ENCODE data around the gene CTNNBIP1.

CTNNBIP1 gene

DNA sequence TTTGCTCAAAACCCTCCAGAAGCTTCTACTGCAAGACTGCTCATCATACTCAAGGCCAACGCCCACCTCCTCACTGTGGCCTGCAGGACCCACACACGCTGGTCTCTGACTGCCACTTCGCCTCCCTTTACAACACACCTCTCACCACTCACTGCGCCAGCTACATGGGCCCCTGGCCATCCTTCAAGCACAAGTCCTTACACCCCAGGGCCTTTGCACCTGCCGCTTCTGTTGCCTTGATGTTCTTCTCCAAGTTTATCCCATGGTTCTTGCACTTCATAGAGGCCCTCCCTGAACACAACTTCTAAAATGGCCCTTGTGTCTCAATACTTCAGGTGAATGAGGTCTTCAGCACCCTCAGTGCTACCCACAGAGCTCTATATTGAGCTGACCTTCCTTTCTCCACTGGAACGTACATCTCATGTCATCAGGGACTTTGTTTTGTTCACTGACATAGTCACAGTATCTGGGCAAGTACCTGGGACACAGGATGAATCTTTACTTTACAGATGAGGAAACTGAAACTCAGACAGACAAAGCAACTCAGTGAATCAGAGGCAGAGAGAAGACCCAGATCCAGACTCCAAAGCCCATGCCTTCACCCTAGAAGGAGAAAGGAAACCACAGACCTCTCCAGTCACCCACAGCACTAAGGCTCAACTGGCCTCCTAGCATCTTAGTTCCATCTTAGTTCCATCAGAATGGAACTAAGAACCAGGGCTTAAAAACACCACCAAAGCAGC, 51.6 kb downstream of the CTNNBIP1 start:
- no peak for DNase-seq

- DNase-seq = no peak
These were observed 54.9 kb downstream of the CTNNBIP1 start for GRCh38 chr1:9855186-9855585.

- DNase-seq = no peak
These were observed 56.8 kb downstream of the CTNNBIP1 start for GRCh38 chr1:9853249-9853595.

DNA sequence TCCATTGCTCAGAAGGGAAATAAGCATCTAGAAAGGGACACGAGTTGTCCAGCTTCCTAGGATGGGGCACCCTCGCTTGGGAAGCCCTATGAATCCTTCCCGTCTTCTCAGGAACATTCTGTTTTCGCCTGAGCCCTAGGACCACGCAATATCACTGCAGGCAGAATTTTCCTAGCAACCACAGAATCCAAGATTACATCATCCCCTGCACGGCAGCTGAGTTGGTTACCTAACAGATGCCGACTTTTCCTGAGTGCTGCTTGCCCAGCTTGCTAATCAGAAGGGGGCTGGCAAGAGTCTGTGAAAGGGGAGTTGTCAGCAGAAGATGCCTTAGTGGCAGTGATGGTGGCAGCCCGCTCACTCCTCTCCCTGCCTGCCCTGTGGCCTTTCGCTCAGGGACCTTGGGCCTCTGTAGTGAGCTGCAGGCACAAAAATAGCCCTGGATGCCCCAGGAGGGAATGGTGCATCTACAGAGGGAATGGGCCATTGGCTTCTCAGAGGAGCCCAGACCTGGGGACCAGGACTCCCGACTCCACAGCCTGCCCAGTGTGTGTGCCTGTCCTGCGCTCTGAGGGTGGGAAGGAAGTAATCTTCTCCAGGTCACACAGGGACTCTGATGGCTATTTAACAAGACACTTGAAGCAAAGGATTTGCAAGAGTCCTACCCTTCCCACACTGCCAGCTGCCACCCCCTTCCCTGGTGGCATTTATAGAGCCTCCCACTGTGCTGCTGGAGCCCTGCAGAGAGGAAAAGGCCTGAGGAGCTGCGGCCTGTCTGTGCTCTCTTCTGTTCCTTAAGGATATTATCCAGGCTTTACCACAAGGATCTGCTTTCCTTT, 57.4 kb downstream of the CTNNBIP1 start:
- peak in 45 of 56 donors; percentile 19 to 88 (median 55) for DNase-seq

DNA sequence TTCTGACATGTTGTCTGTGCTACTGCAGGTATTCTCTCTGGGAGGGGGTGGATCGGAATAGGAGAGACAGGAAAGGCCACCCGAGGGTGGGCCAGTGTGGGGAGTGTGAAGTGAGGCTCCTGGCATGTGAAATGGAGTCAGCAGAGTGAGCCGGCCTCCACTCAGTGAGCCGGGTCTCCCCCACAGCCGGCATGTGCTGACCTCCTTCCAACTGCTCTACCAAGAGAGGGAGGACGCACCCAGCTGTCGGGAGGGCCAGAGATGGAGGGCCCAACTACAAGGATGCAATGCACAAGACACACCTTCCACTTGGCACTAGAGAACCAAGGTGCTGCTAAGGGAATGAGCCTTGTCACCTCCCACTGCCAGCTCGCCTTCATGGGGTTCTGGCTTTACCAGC, 58.1 kb downstream of the CTNNBIP1 start:
- DNase-seq = peak in 1 of 56 donors; percentile 62

- no peak for DNase-seq
These were observed 59.5 kb downstream of the CTNNBIP1 start for GRCh38 chr1:9850442-9851162.

DNA sequence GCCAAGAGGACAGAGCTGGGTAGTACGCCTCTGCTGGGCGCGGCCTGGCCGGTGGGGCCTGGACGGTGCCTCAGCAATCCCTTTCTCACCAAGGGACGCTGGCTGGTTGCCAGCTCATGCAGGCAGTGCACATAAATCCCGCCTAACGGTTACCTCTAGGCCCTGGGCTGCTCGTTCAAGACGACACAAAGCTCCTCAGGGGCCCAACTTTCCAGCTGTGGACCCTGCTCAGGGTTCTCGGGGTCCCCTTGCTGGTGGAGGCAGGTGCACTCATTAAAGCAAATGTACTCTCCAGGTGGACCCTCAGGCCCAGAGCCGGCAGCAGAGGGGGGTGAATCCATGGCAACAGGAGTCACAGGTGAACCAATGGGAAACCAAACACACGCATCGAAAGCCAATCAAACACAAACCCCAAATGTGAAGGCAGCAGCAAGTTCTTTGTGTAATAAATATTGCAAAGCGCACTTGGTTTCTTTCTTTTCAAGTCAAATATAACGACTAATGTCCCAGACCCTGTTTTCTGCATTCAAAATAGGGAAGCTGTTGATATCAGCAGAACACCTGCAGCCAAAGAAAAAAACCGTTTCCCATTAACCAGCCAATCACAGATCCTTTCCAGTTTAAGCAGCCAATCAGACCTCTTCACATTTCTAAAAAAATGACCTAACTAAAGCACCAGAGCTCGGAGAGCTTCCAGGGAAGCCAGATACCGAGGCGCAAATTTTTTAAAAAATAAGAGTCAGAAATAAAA, 60.2 kb downstream of the CTNNBIP1 start:
- DNase-seq = peak in 6 of 56 donors; percentile 12 to 41 (median 22)

GRCh38 chr1:9848022-9848421, 62.0 kb downstream of the CTNNBIP1 start:
- peak in 9 of 56 donors; percentile 11 to 34 (median 22) for DNase-seq

DNA sequence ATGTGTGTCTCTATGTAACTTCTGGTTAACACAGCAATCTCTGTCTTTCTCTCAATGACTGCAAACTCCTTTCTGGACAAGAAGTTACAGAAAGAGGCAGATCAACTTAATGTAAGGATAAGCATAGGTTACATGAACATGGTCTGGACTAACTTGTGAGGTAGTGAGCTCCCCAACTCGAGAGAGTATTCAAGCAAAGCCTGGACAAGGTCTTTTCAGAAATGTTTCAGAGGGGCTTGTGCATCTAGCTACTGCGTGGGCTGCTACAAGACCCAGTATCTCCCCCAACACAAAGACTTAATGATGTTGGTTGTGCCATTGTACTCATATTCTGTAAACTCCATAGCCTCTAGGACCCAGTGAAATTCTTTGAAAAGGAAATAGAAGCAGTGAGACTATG, 62.8 kb downstream of the CTNNBIP1 start:
- DNase-seq = no peak

DNA sequence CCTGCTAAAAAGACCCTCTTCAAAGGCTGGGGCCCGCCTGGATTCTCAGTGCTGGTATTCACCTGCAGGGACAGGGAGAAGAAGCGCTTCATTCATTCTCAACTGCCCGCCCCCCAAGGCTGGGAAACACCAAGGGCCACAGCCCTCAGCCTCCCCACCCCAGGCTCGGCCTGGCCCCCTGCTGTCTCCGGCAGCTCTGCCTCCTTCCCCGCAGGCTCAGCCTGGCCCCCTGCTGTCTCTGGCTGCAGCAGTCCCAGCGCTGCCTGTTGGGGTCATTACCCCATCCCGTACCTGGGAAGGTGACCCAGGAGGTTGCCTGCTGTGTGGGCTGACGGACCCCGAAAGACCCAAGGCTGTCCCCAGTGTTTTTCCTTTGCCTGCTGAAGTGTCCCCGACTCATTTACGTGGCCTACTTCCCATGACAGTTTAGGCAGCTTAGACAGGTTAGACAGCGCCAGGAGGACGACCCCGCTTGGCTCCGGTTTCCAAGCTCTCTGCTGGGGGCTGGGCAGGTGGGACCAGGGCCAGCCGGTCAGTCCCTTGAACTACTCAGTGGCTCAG, 63.4 kb downstream of the CTNNBIP1 start:
- DNase-seq = no peak

DNA sequence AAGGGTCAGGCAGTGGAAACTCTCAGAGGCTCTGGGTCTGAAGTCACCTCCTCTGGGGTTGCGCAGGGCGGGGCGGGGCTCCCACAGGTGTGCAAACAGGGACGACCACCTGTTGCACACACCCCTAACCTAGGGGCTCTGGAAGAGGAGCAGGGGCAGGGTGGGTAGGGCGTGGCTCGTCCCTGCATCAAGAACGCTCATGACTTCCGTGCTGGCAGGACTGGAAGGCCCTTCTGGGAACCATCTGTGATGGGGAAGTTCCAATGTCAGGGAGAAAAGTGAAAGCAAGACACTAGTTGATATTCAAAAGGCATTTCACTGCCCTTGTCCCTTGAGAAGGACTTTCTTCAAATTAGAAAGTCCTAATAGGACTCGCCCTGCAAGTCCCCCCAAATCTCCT, 64.2 kb downstream of the CTNNBIP1 start:
- no peak for DNase-seq

DNA sequence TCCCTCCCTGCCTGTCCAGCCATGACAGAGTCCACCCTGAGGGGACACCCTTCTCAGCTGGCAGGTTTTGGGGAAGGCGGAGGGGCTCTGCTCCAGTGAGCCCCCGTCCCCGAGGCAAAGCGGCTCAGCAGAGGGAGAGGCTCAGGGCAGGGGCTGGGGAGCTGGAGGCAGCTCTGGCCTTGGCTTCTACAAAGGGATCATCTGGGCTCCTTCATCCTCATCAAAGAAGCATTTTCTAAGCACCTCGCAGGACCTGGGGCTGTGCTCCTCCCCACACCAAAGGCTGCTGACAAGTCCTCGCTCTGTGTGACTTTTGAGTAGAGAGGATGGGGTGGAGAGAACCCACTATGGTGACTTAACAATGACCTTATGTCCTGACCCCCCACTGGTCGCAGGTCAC, 65.3 kb downstream of the CTNNBIP1 start:
- no peak for DNase-seq

DNA sequence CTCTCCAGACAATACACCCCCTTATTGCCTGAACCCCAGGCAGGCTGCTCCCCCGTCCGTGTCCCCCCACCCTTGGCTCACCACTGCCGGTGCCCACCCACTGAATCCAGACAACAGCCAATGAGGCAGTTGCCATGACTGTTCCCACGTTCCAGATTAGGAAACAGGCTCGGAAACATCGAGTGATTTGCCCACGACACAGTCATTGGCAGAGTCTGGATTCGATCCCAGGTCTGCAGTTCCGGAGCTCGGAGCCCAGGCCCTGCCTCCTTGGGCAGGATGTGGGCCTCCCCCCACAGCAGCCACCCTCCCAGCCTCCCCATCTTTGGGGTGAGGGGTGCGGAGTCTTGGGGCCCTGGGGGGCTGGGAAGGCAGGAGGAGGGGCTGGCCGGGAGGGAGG, 66.0 kb downstream of the CTNNBIP1 start:
- DNase-seq = peak in 36 of 56 donors; percentile 20 to 84 (median 49)

DNA sequence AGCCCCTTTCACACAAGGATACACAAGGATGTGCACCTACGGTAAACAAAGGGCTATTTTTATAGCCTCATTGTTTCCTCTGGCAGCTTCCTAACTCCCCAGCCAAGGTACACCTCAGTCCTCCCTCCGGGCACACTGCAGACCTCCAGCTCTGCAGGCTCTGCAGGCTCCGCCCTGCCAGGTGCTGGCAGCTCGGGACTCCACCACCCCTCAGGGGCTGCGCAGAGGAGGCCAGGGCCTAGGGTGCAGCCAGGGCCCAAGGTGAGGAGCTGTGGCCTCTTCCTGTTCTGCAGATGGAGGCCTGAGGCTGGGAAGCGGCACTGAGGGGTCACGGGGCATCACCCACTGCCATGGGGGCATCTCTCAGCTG, 66.5 kb downstream of the CTNNBIP1 start:
- no peak for DNase-seq

- peak in 10 of 56 donors; percentile 22 to 60 (median 39) for DNase-seq
These were observed 67.1 kb downstream of the CTNNBIP1 start for GRCh38 chr1:9842781-9843575.

DNA sequence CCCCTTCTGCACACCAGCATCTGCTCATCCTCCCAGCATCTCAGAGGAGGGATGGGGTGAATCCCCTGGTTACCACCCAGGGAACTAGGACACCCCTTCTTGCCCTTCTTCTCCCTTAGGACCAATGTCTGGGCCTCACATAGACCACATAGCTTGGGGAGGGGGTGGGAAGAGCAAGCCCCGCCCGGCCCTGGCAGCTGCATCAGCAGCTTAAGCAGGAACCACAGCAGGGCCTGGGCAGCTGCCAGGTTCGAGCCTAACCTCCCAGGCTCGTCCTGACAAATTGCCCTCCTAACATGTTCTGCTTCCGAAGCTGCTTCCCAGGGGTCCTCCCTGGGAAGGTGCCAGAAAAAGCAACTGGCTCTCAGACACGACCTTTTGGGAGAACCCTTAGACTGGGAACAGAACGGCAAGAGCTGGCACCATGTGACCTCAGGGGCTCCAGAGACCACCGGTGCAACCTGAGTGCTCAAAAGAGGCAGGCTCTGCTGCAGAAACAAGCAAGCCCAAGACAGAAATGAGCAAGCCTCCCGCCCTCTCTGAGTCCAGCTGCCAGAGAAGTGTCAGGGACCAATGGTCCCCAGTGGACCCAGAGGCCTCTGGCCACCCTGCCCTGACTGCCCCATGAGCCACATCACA, 67.9 kb downstream of the CTNNBIP1 start:
- DNase-seq = no peak

DNA sequence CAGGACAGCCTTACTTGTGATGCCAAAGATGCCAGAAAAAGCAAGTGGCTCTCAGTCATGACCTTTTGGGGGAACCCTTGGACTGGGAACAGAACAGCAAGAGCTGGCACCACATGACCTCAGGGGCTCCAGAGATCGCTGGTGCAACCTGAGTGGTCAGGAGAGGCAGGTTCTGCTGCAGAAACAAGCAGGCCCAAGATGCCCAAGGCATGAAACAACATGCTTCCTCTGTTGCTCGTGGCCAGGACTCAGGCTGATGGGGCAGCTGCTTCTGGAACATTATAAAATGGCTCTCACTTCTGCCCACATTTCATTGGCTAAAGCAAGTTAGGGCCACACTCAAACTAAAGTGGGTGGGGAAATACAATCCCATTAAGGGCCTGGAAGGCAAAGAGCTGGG, 68.6 kb downstream of the CTNNBIP1 start:
- DNase-seq = no peak

DNA sequence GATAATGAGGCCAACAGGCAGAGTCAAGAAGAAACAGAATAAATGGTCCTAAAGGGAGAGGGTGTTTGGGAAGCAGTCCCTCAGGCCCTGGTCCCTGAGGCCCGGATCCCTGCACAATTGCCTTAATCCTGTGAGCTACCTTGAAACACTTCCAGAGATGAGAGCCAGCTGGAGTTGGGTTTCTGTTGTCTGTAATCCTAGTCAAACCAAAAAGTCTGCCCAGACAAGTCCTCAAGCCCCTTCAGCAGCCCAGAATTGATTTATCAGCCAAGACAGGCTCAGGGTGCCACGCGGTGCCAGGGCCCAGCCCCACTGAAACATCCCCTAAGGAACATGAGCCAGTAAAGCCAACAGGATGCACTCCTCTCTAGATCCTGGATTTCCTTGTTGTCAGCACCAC, 69.9 kb downstream of the CTNNBIP1 start:
- DNase-seq = no peak

GRCh38 chr1:9838946-9839345, 71.1 kb downstream of the CTNNBIP1 start:
- peak in 20 of 56 donors; percentile 20 to 62 (median 36) for DNase-seq

GRCh38 chr1:9836632-9836960, 73.5 kb downstream of the CTNNBIP1 start:
- DNase-seq = no peak
